Loucy (cell line): ENCODE results near the gene ASB7.

Experiments
- H2AFZ ChIP-seq: fragments of 200-600 bp; sonication (generic); 2 replicates; pipeline ENCODE4 v1.6.0; 2016; ENCODE audit warnings: antibody characterized with exemption, mild to moderate bottlenecking, low read length, moderate library complexity
- H3F3A ChIP-seq: fragments of 200-600 bp; 2 replicates; pipeline ENCODE4 v1.6.0; 2016; ENCODE audit warnings: antibody characterized with exemption, low read depth, mild to moderate bottlenecking
- H3K27me3 ChIP-seq: fragments of 200-600 bp; sonication (generic); 2 replicates; pipeline ENCODE4 v1.6.1; 2014; ENCODE audit warnings: low read length, mild to moderate bottlenecking; ENCODE audit not compliant: insufficient read depth, poor library complexity, severe bottlenecking
- H3K36me3 ChIP-seq: fragments of 200-600 bp; sonication (generic); 2 replicates; pipeline ENCODE4 v1.6.1; 2016; ENCODE audit warnings: low read length; ENCODE audit not compliant: insufficient read depth
- H3K4me1 ChIP-seq: fragments of 200-600 bp; sonication (generic); 2 replicates; pipeline ENCODE4 v1.5.1; 2014; ENCODE audit warnings: low read length, mild to moderate bottlenecking; ENCODE audit not compliant: insufficient read depth, poor library complexity, severe bottlenecking
- H3K4me2 ChIP-seq: fragments of 200-600 bp; sonication (generic); 2 replicates; pipeline ENCODE4 v1.6.0; 2014; ENCODE audit warnings: antibody characterized with exemption, low read length, low read depth, mild to moderate bottlenecking; ENCODE audit not compliant: poor library complexity, severe bottlenecking
- H3K4me3 ChIP-seq: fragments of 200-600 bp; sonication (generic); 2 replicates; pipeline ENCODE4 v1.5.1; 2014; ENCODE audit warnings: low read length, mild to moderate bottlenecking, mixed read lengths; ENCODE audit not compliant: poor library complexity, severe bottlenecking
- H3K79me2 ChIP-seq: fragments of 200-600 bp; sonication (generic); 2 replicates; pipeline ENCODE4 v1.6.1; 2014; ENCODE audit warnings: low read length; ENCODE audit not compliant: insufficient read depth
- H3K9ac ChIP-seq: fragments of 200-600 bp; sonication (generic); 2 replicates; pipeline ENCODE4 v1.6.0; 2014; ENCODE audit warnings: mild to moderate bottlenecking, low read depth, low read length, moderate library complexity; ENCODE audit not compliant: poor library complexity, severe bottlenecking
- H3K9me2 ChIP-seq: fragments of 200-600 bp; sonication (generic); replicated peaks from 2 replicates; pipeline ENCODE4 v1.6.1; 2016; ENCODE audit warnings: low read depth, low read length, mixed read lengths
- H3K9me3 ChIP-seq: fragments of 200-600 bp; sonication (generic); 2 replicates; pipeline ENCODE4 v1.6.1; 2014; ENCODE audit warnings: mild to moderate bottlenecking, antibody characterized with exemption, low read length, low read depth; ENCODE audit not compliant: insufficient read depth
- H4K20me1 ChIP-seq: fragments of 200-600 bp; sonication (generic); 2 replicates; pipeline ENCODE4 v1.6.0; 2014; ENCODE audit warnings: antibody characterized with exemption, low read length, mild to moderate bottlenecking; ENCODE audit not compliant: insufficient read depth, poor library complexity, severe bottlenecking
- CTCF ChIP-seq: fragments of 200-600 bp; sonication (generic); conservative IDR thresholded peaks from 2 replicates; pipeline ENCODE4 v1.5.1; 2014; ENCODE audit warnings: mild to moderate bottlenecking, antibody characterized with exemption, low read length
- EZH2phosphoT487 ChIP-seq: fragments of 200-600 bp; IDR thresholded peaks from 2 replicates; pipeline ENCODE4 v1.6.1; 2018; ENCODE audit warnings: antibody characterized with exemption, mild to moderate bottlenecking, moderate library complexity, borderline replicate concordance

The ASB7 gene

GRCh38 chr15:100686021-100686724, 83.8 kb downstream of the ASB7 start:
- Histone ChIP-seq H2AFZ (no peak overlapping the region), H3K79me2 (no peaks in the 10 kb centered on the region), H3K27me3 (no peaks in the 10 kb centered on the region), H3F3A (no peaks in the 10 kb centered on the region), H3K4me1 (peaks cover 22% of the 10 kb centered on the region), H3K4me2 (no peak overlapping the region), H3K36me3 (no peaks in the 10 kb centered on the region), H3K9ac (no peak overlapping the region), H3K9me2 (no peaks in the 10 kb centered on the region), H4K20me1 (no peaks in the 10 kb centered on the region), H3K4me3 (no peak overlapping the region), H3K9me3 (no peaks in the 10 kb centered on the region)
- TF ChIP-seq EZH2phosphoT487 (no peak), CTCF (no peak)

GRCh38 chr15:100686725-100687473, 84.5 kb downstream of the ASB7 start:
- no peak overlapping the region for H3K4me2 ChIP-seq
- no peak overlapping the region for H2AFZ ChIP-seq
- H3K9ac ChIP-seq: no peak overlapping the region
- no peaks in the 10 kb centered on the region for H3F3A ChIP-seq
- H3K36me3 ChIP-seq: no peaks in the 10 kb centered on the region
- no peak for TF ChIP-seq EZH2phosphoT487
- TF ChIP-seq CTCF: no peak
- no peaks in the 10 kb centered on the region for H3K79me2 ChIP-seq
- H3K9me3 ChIP-seq: no peaks in the 10 kb centered on the region
- H3K27me3 ChIP-seq: no peaks in the 10 kb centered on the region
- no peaks in the 10 kb centered on the region for H3K9me2 ChIP-seq
- no peaks in the 10 kb centered on the region for H4K20me1 ChIP-seq
- peaks cover 15% of the 10 kb centered on the region for H3K4me1 ChIP-seq
- H3K4me3 ChIP-seq: no peak overlapping the region

GRCh38 chr15:100687582-100688141, 85.3 kb downstream of the ASB7 start:
- H2AFZ ChIP-seq: no peak overlapping the region
- H3K4me1 ChIP-seq: peaks cover 7% of the 10 kb centered on the region
- H3F3A ChIP-seq: no peaks in the 10 kb centered on the region
- no peaks in the 10 kb centered on the region for H3K9me3 ChIP-seq
- no peak overlapping the region for H3K4me3 ChIP-seq
- H3K79me2 ChIP-seq: no peaks in the 10 kb centered on the region
- no peak overlapping the region for H3K9ac ChIP-seq
- no peaks in the 10 kb centered on the region for H4K20me1 ChIP-seq
- H3K4me2 ChIP-seq: no peak overlapping the region
- H3K27me3 ChIP-seq: no peaks in the 10 kb centered on the region
- no peaks in the 10 kb centered on the region for H3K36me3 ChIP-seq
- TF ChIP-seq EZH2phosphoT487: no peak
- H3K9me2 ChIP-seq: no peaks in the 10 kb centered on the region
